ENCODE measurements around the gene ARMC2. TPM values are rescaled to one million over a fixed set of nuclear protein-coding genes. Genes with fewer than 3 reads are reported as not detected.
A peak's percentile ranks its signal among the peaks of the same experiment; 100 is the strongest.

The ARMC2 gene
- total RNA-seq, 3 donors from 2014 or later (not counting 1 experiment from before 2014, with no cell fraction given) = 9.4 to 13.8 (median 9.7) TPM

- ATAC-seq (no peak), DNase-seq (no peak)
- Mint-ChIP-seq H3K27ac (peak overlapping the region; percentile 20 to 89), H3K4me3 (no peak overlapping the region), H3K36me3 (no peaks in the 10 kb centered on the region), H3K4me1 (peaks cover 38 to 41% of the 10 kb centered on the region in 2 donors), H3K9me3 (no peaks in the 10 kb centered on the region), H3K27me3 (ENCODE audit: low read depth in 2 of 2) (no peaks in the 10 kb centered on the region)
- Histone ChIP-seq H3K4me3 (ENCODE audit: low read length) (no peak overlapping the region), H3K27me3 (ENCODE audit: control insufficient read depth, insufficient read depth, low read length) (no peaks in the 10 kb centered on the region), H3K4me1 (ENCODE audit: control insufficient read depth, insufficient read depth, low read length) (peaks cover 32% of the 10 kb centered on the region), H3K36me3 (ENCODE audit: control insufficient read depth, insufficient read depth, low read length) (no peaks in the 10 kb centered on the region), H3K27ac (ENCODE audit: low read length) (no peak overlapping the region), H3K9me3 (ENCODE audit: control insufficient read depth, insufficient read depth, low read length) (no peaks in the 10 kb centered on the region)
- TF ChIP-seq CTCF (IDR thresholded peaks at IDR 0.05) = no peak
- intact Hi-C loops (cut with micrococcal nuclease) = no loop called here
- whole genome bisulfite sequencing (ENCODE audit: insufficient coverage) = 97% methylated on average over 10 of the region's 10 CpGs
These were observed 97.5 kb downstream of the ARMC2 start for GRCh38 chr6:108945681-108946159.

- ATAC-seq = no peak
- Histone ChIP-seq H3K27ac (ENCODE audit: low read length) (peak overlapping the region; percentile 28), H3K4me1 (ENCODE audit: control insufficient read depth, insufficient read depth, low read length) (peaks cover 32% of the 10 kb centered on the region), H3K9me3 (ENCODE audit: control insufficient read depth, insufficient read depth, low read length) (no peaks in the 10 kb centered on the region), H3K4me3 (ENCODE audit: low read length) (no peak overlapping the region), H3K27me3 (ENCODE audit: control insufficient read depth, insufficient read depth, low read length) (no peaks in the 10 kb centered on the region), H3K36me3 (ENCODE audit: control insufficient read depth, insufficient read depth, low read length) (no peaks in the 10 kb centered on the region)
- no peaks in the 10 kb centered on the region for H3K36me3 Mint-ChIP-seq
- peak overlapping the region; percentile 1 to 20 for H3K27ac Mint-ChIP-seq
- no peaks in the 10 kb centered on the region for H3K9me3 Mint-ChIP-seq
- H3K4me1 Mint-ChIP-seq = peaks cover 38 to 41% of the 10 kb centered on the region in 2 donors
- intact Hi-C loops (cut with micrococcal nuclease) = no loop called here
- no peak for TF ChIP-seq CTCF (IDR thresholded peaks at IDR 0.05)
- H3K4me3 Mint-ChIP-seq = no peak overlapping the region
- H3K27me3 Mint-ChIP-seq (ENCODE audit: low read depth in 2 of 2) = no peaks in the 10 kb centered on the region
- DNase-seq = no peak
- 33% methylated on average over 3 of the region's 3 CpGs for WGBS (ENCODE audit: insufficient coverage)
These were observed 98.5 kb downstream of the ARMC2 start for GRCh38 chr6:108946695-108947094.

- intact Hi-C loops (cut with micrococcal nuclease) = no loop called here
- Mint-ChIP-seq H3K4me3 (no peak overlapping the region), H3K27ac (peak overlapping the region; percentile 1 to 20), H3K36me3 (no peaks in the 10 kb centered on the region), H3K4me1 (peaks cover 34 to 36% of the 10 kb centered on the region in 2 donors), H3K27me3 (ENCODE audit: low read depth in 2 of 2) (no peaks in the 10 kb centered on the region), H3K9me3 (no peaks in the 10 kb centered on the region)
- 83% methylated on average over 4 of the region's 5 CpGs for WGBS (ENCODE audit: insufficient coverage)
- Histone ChIP-seq H3K36me3 (ENCODE audit: control insufficient read depth, insufficient read depth, low read length) (no peaks in the 10 kb centered on the region), H3K4me3 (ENCODE audit: low read length) (no peak overlapping the region), H3K9me3 (ENCODE audit: control insufficient read depth, insufficient read depth, low read length) (no peaks in the 10 kb centered on the region), H3K27ac (ENCODE audit: low read length) (peak overlapping the region; percentile 28), H3K27me3 (ENCODE audit: control insufficient read depth, insufficient read depth, low read length) (no peaks in the 10 kb centered on the region), H3K4me1 (ENCODE audit: control insufficient read depth, insufficient read depth, low read length) (peaks cover 27% of the 10 kb centered on the region)
- DNase-seq (no peak), ATAC-seq (no peak)
- no peak for TF ChIP-seq CTCF (IDR thresholded peaks at IDR 0.05)
These were observed 99.1 kb downstream of the ARMC2 start for GRCh38 chr6:108947114-108947854.

Data from natural killer cell (primary cell).